22Rv1 (cell line): ENCODE results near the gene CYP21A2.
"Not testable (repeated sequence)": the region's sequence is repeated elsewhere in the genome, so short reads cannot be mapped to it uniquely, and the experiment has no call there.

Experiments
- ZFX ChIP-seq: fragments of 450-650 bp; IDR thresholded peaks from 2 replicates; pipeline ENCODE4 v1.6.1; 2017; ENCODE audit warnings: antibody characterized with exemption, borderline replicate concordance
- TF ChIP-seq, protein P1 (sequence below): fragments of 450-650 bp; IDR thresholded peaks from 2 replicates; pipeline ENCODE4 v1.5.1; 2017; ENCODE audit warnings: mild to moderate bottlenecking

DNA sequence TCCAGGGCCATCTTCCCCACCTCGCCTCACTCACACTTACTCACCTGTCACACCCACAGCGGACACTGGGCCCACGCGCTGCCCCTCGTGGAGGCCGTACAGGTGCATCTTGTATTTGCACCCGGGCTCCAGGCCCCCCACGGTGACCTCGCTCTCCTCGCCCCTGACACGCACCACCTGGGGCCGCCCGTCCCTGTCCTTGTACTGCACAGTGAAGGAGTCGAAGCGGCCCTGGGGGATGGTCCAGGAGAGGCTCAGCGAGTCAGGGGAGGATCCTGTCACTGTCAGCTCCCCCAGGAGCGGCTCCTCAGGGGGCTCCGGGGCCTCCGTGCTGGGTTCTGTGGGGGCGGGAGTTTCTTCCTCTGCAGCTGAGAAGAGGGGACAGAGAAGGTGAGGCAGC lies 14.4 kb downstream of the CYP21A2 start:
- TF ChIP-seq, protein P1, sequence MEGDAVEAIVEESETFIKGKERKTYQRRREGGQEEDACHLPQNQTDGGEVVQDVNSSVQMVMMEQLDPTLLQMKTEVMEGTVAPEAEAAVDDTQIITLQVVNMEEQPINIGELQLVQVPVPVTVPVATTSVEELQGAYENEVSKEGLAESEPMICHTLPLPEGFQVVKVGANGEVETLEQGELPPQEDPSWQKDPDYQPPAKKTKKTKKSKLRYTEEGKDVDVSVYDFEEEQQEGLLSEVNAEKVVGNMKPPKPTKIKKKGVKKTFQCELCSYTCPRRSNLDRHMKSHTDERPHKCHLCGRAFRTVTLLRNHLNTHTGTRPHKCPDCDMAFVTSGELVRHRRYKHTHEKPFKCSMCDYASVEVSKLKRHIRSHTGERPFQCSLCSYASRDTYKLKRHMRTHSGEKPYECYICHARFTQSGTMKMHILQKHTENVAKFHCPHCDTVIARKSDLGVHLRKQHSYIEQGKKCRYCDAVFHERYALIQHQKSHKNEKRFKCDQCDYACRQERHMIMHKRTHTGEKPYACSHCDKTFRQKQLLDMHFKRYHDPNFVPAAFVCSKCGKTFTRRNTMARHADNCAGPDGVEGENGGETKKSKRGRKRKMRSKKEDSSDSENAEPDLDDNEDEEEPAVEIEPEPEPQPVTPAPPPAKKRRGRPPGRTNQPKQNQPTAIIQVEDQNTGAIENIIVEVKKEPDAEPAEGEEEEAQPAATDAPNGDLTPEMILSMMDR, result not testable (repeated sequence)
- not testable (repeated sequence) for TF ChIP-seq ZFX
